K562 (cell line): ENCODE results near the gene MROH2B. TPM values are rescaled to one million over a fixed set of nuclear protein-coding genes. Genes with fewer than 3 reads are reported as not detected.

Experiments used
- DLX4 ChIP-seq: fragments of 250-450 bp; sonication (Bioruptor Pico); IDR thresholded peaks from 2 replicates; pipeline ENCODE4 v1.6.1; 2021; ENCODE audit warnings: mild to moderate bottlenecking
- IRF2 ChIP-seq: sonication (generic); formaldehyde crosslinking; IDR thresholded peaks from 2 replicates; pipeline ENCODE4 v1.8.1; 2022; ENCODE audit warnings: mild to moderate bottlenecking, missing genetic modification reagents
- NFXL1 ChIP-seq: fragments of 450-650 bp; formaldehyde crosslinking; IDR thresholded peaks from 2 replicates; pipeline ENCODE4 v1.4.0; 2021; ENCODE audit warnings: mild to moderate bottlenecking
- ZNF407 ChIP-seq: fragments of 450-650 bp; IDR thresholded peaks from 2 replicates; pipeline ENCODE4 v1.6.1; 2016; ENCODE audit warnings: low read depth
- polyA plus RNA-seq, 8 experiments: library from polyadenylated mRNA; depleted of rRNA in 4 of 8; stranded (reverse) in 5 of 8; unstranded in 3 of 8; fragments of >200 nt; fragmentation: Nextera tagmentation in 2 of 8; fragmentation: Illumina TruSeq in 1 of 8; extraction: Ambion mirVana in 2 of 8; extraction: Trizol in 1 of 8; gene quantifications; 2 replicates each; pipeline versions ENCODE4 v1.2.1 to v1.2.3, GENCODE V29; 2011 to 2014; ENCODE audit warnings: inconsistent platforms in 1 of 8, missing spikeins in 1 of 8
- total RNA-seq, 7 experiments: library from RNA; depleted of rRNA in 6 of 7; stranded (reverse); fragments of >200 nt in 6 of 7; fragmentation: Illumina TruSeq in 2 of 7; extraction: Trizol in 2 of 7; gene quantifications; 2 replicates each; pipeline versions ENCODE4 v1.2.1 to v1.2.3, GENCODE V29; 2011 to 2021; ENCODE audit warnings: low replicate concordance in 1 of 7

MROH2B gene
- total and polyA plus RNA-seq, 9 of the 15 experiments (the other 6 are each of a cell fraction or from before 2014, with no cell fraction given): not detected

GRCh38 chr5:41057231-41057630, 13.9 kb downstream of the MROH2B start (continued):
- TF ChIP-seq DLX4: no peak
- TF ChIP-seq IRF2 (CRISPR knock-in tag): no peak
- no peak for TF ChIP-seq ZNF407
- no peak for TF ChIP-seq NFXL1
